Measurements from ENCODE around the gene RAVER2.
"Not testable (repeated sequence)": the region's sequence is repeated elsewhere in the genome, so short reads cannot be mapped to it uniquely, and the experiment has no call there.

The RAVER2 gene

DNA sequence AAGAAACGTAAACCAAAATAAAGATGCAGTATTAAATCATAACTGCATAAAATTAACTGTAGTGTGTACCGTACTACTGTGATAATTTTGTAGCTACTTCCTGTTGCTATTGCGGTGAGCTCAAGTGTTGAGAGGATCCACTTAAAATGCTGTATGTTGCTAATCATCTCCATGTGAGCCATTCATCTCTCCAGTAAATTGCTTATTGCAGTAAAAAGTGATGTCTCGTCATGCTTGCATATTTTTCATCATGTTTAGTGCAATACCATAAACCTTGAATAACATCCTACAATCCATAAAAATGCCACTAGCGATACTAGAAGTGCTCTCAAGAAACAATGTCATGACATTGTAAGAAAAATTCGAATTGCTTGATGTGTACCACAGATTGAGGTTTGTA lies 66.3 kb downstream of the RAVER2 start:
- DNase-seq (ENCODE audit: low spot score): no peak

GRCh38 chr1:64814427-64814826 lies 69.6 kb downstream of the RAVER2 start:
- DNase-seq (ENCODE audit: low spot score): no peak

DNA sequence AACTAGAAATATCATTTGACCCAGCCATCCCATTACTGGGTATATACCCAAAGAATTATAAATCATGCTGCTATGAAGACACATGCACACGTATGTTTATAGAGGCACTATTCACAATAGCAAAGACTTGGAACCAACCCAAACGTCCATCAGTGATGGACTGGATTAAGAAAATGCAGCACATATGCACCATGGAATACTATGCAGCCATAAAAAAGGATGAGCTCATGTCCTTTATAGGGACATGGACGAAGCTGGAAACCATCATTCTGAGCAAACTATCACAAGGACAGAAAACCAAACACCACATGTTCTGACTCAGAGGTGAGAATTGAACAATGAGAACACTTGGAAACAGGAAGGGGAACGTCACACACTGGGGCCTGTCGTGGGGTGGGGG lies 72.5 kb downstream of the RAVER2 start:
- DNase-seq (ENCODE audit: low spot score): not testable (repeated sequence)

DNA sequence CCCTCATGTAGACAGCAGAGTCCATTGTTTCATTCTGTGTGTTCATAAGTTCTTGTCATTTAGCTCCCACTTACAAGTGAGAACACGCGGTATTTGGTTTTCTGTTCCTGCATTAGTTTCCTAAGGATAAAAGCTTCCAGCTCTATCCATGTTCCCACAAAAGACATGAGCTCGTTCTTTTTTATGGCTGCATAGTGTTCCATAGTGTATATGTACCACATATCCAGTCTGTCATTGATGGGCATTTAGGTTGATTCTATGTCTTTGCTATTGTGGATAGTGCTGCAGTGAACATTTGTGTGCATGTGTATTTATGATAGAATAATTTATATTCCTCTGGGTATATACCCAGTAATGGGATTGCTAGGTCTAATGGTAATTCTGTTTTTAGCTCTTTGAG lies 75.7 kb downstream of the RAVER2 start:
- DNase-seq (ENCODE audit: low spot score): not testable (repeated sequence)

GRCh38 chr1:64822621-64823020 lies 77.7 kb downstream of the RAVER2 start:
- no peak for DNase-seq (ENCODE audit: low spot score)

GRCh38 chr1:64823691-64824476 lies 79.0 kb downstream of the RAVER2 start:
- DNase-seq (ENCODE audit: low spot score): peak; percentile 60

- DNase-seq (ENCODE audit: low spot score): no peak
Measured at GRCh38 chr1:64826991-64827390, 82.1 kb downstream of the RAVER2 start.

DNA sequence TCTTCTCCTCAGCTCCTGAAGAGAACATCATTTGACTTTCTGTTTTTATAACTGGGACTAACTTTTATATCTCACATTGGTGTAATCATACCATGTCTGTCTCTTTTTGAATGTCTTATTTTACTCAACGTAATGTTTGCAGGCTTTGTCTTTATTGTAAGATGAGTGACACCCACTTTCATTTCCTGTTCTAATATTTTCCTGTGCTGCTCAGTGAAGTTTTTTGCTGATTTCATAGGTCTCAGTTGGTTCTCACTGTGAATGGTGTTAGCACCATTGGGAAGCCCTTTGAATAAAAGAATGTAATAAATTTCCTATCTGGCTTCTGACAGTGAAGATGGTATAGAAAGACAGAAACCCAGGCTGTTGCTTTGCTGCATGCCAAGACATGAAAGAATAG lies 84.0 kb downstream of the RAVER2 start:
- no peak for DNase-seq (ENCODE audit: low spot score)

DNA sequence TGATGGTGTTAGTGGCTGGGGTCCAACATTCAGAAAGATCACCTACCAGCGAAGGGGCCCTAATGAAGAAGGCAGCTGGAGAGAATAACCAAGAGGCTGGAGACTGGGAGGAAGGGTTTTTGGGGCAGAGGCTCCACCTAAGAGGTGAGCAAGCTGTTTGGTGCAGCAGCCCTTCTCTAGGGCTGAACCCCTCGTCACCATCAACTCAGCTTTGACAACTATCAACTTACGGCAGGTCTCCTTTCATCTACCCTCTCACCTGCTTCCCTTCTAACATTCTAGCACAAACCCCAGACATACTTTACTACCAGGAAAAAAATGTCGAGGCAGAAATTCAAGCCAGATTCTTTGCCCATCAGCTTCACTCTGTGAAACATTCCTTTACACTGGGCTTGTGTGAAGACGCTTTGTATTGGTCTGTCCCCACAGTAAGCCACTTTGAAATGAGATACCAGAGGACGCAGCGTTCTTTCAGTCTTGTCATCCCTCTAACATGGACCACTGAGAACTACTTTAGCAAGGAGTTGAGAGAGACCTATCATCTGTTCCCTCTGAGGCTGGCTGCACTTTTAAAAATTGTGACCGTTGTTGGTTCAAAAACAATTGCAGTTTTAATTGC lies 84.6 kb downstream of the RAVER2 start:
- DNase-seq (ENCODE audit: low spot score): no peak

- no peak for DNase-seq (ENCODE audit: low spot score)
Measured at GRCh38 chr1:64830030-64830651, 85.3 kb downstream of the RAVER2 start.

- DNase-seq (ENCODE audit: low spot score): no peak
Measured at GRCh38 chr1:64834734-64835133, 89.9 kb downstream of the RAVER2 start.

DNA sequence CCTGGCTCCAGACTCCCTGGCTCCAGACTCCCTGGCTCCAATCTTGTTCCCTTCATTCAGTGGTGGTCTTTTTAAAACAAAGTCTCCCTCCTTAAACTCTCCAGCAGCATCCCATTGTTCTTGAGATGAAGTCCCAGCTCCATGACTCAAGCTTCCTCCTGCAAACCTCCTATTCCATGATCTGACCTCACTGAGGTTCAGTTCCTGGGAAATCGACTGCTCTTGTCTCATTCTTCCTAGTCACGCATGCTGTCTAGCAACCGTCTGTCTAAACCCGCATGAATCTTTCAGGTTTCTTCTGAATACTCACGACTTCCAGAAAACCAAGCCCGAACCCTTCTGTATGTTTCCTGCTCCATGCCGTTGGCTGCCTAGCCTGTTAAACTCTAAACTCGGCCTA lies 91.9 kb downstream of the RAVER2 start:
- DNase-seq (ENCODE audit: low spot score): no peak

DNA sequence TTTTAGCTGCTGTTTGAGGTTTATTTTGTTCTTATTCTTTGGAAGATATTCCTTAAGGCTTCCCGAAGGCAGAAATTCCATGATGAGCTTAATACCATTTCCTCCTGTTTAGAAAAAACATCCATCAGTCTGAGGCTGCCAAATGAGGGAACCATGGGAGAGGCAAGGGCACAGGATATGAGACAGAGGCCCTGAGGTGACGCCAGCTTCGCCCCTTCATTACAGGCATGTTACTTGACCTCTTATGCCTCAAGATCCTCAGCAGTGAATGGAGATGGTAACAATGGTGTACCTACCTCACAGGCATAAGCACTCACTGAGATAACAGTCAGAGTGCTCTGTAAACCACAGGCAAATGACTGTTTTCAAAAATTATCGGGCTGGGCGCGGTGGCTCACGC lies 93.6 kb downstream of the RAVER2 start:
- DNase-seq (ENCODE audit: low spot score): no peak

- DNase-seq (ENCODE audit: low spot score): no peak
Measured at GRCh38 chr1:64839261-64839660, 94.4 kb downstream of the RAVER2 start.

GRCh38 chr1:64839732-64840405 lies 95.0 kb downstream of the RAVER2 start:
- DNase-seq (ENCODE audit: low spot score): no peak

GRCh38 chr1:64841330-64842065 lies 96.6 kb downstream of the RAVER2 start:
- no peak for DNase-seq (ENCODE audit: low spot score)

- no peak for DNase-seq (ENCODE audit: low spot score)
Measured at GRCh38 chr1:64842224-64842623, 97.3 kb downstream of the RAVER2 start.

DNA sequence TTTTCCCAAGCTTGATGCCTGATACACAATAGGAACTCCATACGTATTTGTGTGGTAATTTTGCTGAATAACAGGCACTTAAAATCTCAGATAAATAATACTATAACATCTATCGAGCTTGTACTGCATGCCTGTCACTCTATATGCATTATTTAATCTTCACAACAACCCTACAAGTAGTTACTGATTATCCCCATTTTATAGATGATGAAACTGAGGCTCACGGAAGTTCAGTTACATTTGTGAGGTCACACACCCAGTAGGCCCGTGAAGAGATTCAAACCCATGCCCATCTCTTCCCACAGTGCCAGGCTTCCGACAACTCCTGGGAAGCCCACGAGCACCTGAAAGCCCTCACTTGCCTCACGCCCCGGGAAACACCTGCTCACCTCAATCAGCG lies 98.8 kb downstream of the RAVER2 start:
- no peak for DNase-seq (ENCODE audit: low spot score)

DNA sequence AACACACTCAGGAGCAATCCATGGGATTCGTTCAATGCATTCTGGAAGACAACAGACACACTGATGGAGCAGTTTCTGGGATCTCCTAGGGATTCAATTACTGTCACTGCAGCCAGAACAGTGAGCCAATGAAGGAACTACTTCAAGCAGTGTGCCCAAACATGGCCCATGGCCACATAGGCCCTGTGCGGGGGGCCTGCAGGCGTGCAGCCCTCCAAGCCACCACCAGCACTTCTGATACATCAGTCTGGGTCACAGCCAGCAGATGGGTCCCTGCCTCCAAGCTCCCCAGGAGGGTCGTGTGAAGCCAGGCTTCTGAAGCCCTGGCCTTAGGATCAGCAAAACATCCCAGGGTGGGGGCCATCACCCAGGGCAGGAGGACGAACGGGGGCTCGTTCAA lies 99.3 kb downstream of the RAVER2 start:
- DNase-seq (ENCODE audit: low spot score): no peak

- no peak for DNase-seq (ENCODE audit: low spot score)
Measured at GRCh38 chr1:64844609-64845008, 99.7 kb downstream of the RAVER2 start.

DNA sequence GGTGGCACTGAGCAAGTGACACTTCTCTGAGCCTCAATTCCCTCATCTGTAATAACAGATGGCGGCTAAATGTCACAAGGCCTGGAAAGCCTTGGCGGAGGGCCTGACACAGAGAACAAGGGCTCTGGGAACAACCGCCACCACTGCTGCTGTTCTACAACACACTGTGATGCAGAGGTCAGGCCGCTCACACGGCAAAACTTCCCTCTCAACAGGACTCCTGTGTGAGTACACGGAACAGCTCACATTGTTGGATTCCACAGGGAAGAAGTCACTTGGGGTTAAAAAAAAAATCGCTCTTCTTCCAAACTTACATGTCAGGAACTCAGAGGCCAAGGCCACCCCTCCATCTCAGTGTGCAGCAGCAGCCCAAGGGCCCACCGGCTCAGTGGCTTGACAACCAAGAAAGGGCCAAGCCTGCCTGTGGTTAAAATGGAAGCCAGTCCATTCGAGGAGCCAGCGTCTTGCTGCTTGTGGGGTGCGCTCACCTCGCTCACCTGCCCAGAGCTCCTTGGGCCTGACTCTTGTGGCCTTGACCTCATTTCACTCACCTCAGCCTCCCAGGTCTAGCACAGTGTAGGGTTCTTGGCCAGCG lies 101.1 kb downstream of the RAVER2 start:
- DNase-seq (ENCODE audit: low spot score): no peak
